HG03558 (cell line): Measurements from ENCODE around the gene MRS2.
"Not testable (repeated sequence)": the region's sequence is repeated elsewhere in the genome, so short reads cannot be mapped to it uniquely, and the experiment has no call there.

Experiments used
- ATAC-seq: cut with Tn5 transposase; IDR thresholded peaks from one replicate; pipeline ENCODE4 v1.9.1; 2021; ENCODE audit warnings: moderate number of reproducible peaks; ENCODE audit not compliant: unreplicated experiment; ENCODE audit errors: extremely low read depth

MRS2 gene

GRCh38 chr6:24402697-24403500, at the start of gene MRS2:
MRS2 (plus strand) TSS chr6:24402936; CDS start chr6:24403047, 111 bp downstream.
- peak; percentile 92 for ATAC-seq

- no peak for ATAC-seq
Observed at GRCh38 chr6:24353861-24354260, 48.9 kb upstream of the MRS2 start.

GRCh38 chr6:24355393-24355792, 47.3 kb upstream of the MRS2 start:
- no peak for ATAC-seq

- ATAC-seq = no peak
Observed at GRCh38 chr6:24356310-24356973, 46.3 kb upstream of the MRS2 start.

- no peak for ATAC-seq
Observed at GRCh38 chr6:24357336-24358218, 45.2 kb upstream of the MRS2 start, which contains the start of gene DCDC2. DCDC2 (minus strand) TSS chr6:24358059; CDS start chr6:24357750, 309 bp downstream.

GRCh38 chr6:24358219-24358821, 44.4 kb upstream of the MRS2 start:
- ATAC-seq = no peak

GRCh38 chr6:24359640-24360454, 42.9 kb upstream of the MRS2 start:
- ATAC-seq = peak; percentile 80

- ATAC-seq = not testable (repeated sequence)
Observed at GRCh38 chr6:24362363-24362762, 40.4 kb upstream of the MRS2 start.

- ATAC-seq = not testable (repeated sequence)
Observed at GRCh38 chr6:24365103-24365633, 37.6 kb upstream of the MRS2 start.

GRCh38 chr6:24374612-24375011, 28.1 kb upstream of the MRS2 start:
- ATAC-seq = no peak

GRCh38 chr6:24376871-24377270, 25.9 kb upstream of the MRS2 start:
- no peak for ATAC-seq

- no peak for ATAC-seq
Observed at GRCh38 chr6:24378473-24379097, 24.2 kb upstream of the MRS2 start.

- no peak for ATAC-seq
Observed at GRCh38 chr6:24381476-24382219, 21.1 kb upstream of the MRS2 start.

GRCh38 chr6:24382220-24382540, 20.6 kb upstream of the MRS2 start:
- no peak for ATAC-seq

- not testable (repeated sequence) for ATAC-seq
Observed at GRCh38 chr6:24382891-24383494, 19.7 kb upstream of the MRS2 start.

GRCh38 chr6:24384369-24385130, 18.2 kb upstream of the MRS2 start:
- ATAC-seq = not testable (repeated sequence)
